Panc1 (cell line): ENCODE data around the gene NFYC. TPM values are rescaled to one million over a fixed set of nuclear protein-coding genes. Genes with fewer than 3 reads are reported as not detected.

Source experiments
- ATAC-seq: fragments of 200-7000 bp; cut with Tn5 transposase; 2 replicates; pipeline ENCODE4 v1.9.1; 2020; ENCODE audit warnings: mild to moderate bottlenecking, moderate library complexity
- BruUV-seq: library from RNA; stranded (reverse); fragments of 400-500 nt; replicated peaks from 2 replicates; lab custom pipeline; 2021; lab: Mats Ljungman, UMichigan
- CTCF ChIA-PET: fragments of 300-600 bp; sonication (Branson Sonifier 250); formaldehyde crosslinking; loops from one replicate; lab custom pipeline; 2022; ENCODE audit warnings: antibody characterized with exemption; lab: Charles Lee
- POLR2A ChIA-PET: fragments of 300-600 bp; sonication (Branson Sonifier 250); formaldehyde crosslinking; loops from one replicate; lab custom pipeline; 2022; ENCODE audit warnings: antibody characterized with exemption; lab: Charles Lee
- DNase-seq: peaks from one replicate; pipeline ENCODE4 v3.0.0-alpha.2; 2010; ENCODE audit warnings: low read depth, low spot score
- H3K27ac ChIP-seq: 2 replicates; pipeline ENCODE4 v1.5.1; 2011; ENCODE audit warnings: mild to moderate bottlenecking, low read length, inconsistent platforms
- H3K27me3 ChIP-seq: fragments of 200-500 bp; sonication (Bioruptor generic); 2 replicates; pipeline ENCODE4 v1.6.0; 2014; ENCODE audit warnings: low read length, inconsistent platforms; ENCODE audit not compliant: control insufficient read depth, insufficient read depth
- H3K36me3 ChIP-seq: fragments of 200-500 bp; sonication (Bioruptor generic); 2 replicates; pipeline ENCODE4 v1.5.1; 2014; ENCODE audit warnings: inconsistent platforms, mild to moderate bottlenecking, low read length, moderate library complexity; ENCODE audit not compliant: control insufficient read depth, insufficient read depth
- H3K4me1 ChIP-seq: 2 replicates; pipeline ENCODE4 v1.5.1; 2011; ENCODE audit warnings: inconsistent platforms, mild to moderate bottlenecking, low read length, moderate library complexity; ENCODE audit not compliant: control insufficient read depth, insufficient read depth
- H3K4me3 ChIP-seq, 2 experiments: 2 replicates each; pipeline ENCODE4 v1.5.1; 2011 to 2012; ENCODE audit warnings: low read depth in 2 of 2, low read length in 2 of 2, mild to moderate bottlenecking in 2 of 2, inconsistent platforms in 1 of 2, moderate library complexity in 1 of 2
- H3K9me3 ChIP-seq: fragments of 200-500 bp; sonication (Bioruptor generic); 2 replicates; pipeline ENCODE4 v1.5.1; 2014; ENCODE audit warnings: low read depth, mild to moderate bottlenecking, inconsistent platforms, low read length, moderate library complexity; ENCODE audit not compliant: control insufficient read depth, insufficient read depth
- POLR2AphosphoS5 ChIP-seq: IDR thresholded peaks from 2 replicates; pipeline ENCODE4 v1.6.1; 2012; ENCODE audit warnings: mild to moderate bottlenecking, low read depth, low read length, moderate library complexity
- SIN3A ChIP-seq: IDR thresholded peaks from 2 replicates; pipeline ENCODE4 v1.6.1; 2012; ENCODE audit warnings: low read depth, mild to moderate bottlenecking, low read length, moderate library complexity, borderline replicate concordance; ENCODE audit not compliant: insufficient read depth
- TCF7L2 ChIP-seq: IDR thresholded peaks from 2 replicates; pipeline ENCODE4 v1.6.1; 2011; ENCODE audit warnings: mild to moderate bottlenecking, low read depth, low read length, inconsistent platforms
- in situ Hi-C: cut with HindIII; loops from 2 replicates; pipeline ENCODE4 v1.10.0; 2016; ENCODE audit warnings: low sequenced_read_pairs, low pct_unique_long_range_greater_than_20kb
- intact Hi-C: fragments of 100-400 bp; cut with micrococcal nuclease; formaldehyde crosslinking; loops from one replicate; pipeline ENCODE4 v1.10.0; 2022; ENCODE audit not compliant: unreplicated experiment
- total RNA-seq: library from RNA; stranded (reverse); gene quantifications from one replicate; pipeline ENCODE4 v1.2.1, GENCODE V29; 2021; ENCODE audit not compliant: unreplicated experiment
- TF ChIP-seq, protein P1 (sequence below): fragments of 450-650 bp; IDR thresholded peaks from 2 replicates; pipeline ENCODE4 v1.5.1; 2017; ENCODE audit warnings: mild to moderate bottlenecking
- TF ChIP-seq, protein P2 (sequence below), 2 experiments: IDR thresholded peaks; 2 replicates each; pipeline ENCODE4 v1.6.1; 2011 to 2012; ENCODE audit warnings: low read depth in 2 of 2, control low read depth in 1 of 2, low read length in 1 of 2, mild to moderate bottlenecking in 1 of 2, moderate library complexity in 1 of 2; ENCODE audit not compliant: insufficient read depth in 1 of 2

Gene NFYC
- total RNA-seq, 1 experiment from 2014 or later: 81.9 TPM

- H3K9me3 ChIP-seq: no peaks in the 10 kb centered on the region
- intact Hi-C loops: loop anchor here (5.0 kb wide), 1 partner anchor 52 kb away; no protein-coding TSS in a partner anchor
Observed at GRCh38 chr1:40664791-40665190, 26.7 kb upstream of the NFYC start.

DNA sequence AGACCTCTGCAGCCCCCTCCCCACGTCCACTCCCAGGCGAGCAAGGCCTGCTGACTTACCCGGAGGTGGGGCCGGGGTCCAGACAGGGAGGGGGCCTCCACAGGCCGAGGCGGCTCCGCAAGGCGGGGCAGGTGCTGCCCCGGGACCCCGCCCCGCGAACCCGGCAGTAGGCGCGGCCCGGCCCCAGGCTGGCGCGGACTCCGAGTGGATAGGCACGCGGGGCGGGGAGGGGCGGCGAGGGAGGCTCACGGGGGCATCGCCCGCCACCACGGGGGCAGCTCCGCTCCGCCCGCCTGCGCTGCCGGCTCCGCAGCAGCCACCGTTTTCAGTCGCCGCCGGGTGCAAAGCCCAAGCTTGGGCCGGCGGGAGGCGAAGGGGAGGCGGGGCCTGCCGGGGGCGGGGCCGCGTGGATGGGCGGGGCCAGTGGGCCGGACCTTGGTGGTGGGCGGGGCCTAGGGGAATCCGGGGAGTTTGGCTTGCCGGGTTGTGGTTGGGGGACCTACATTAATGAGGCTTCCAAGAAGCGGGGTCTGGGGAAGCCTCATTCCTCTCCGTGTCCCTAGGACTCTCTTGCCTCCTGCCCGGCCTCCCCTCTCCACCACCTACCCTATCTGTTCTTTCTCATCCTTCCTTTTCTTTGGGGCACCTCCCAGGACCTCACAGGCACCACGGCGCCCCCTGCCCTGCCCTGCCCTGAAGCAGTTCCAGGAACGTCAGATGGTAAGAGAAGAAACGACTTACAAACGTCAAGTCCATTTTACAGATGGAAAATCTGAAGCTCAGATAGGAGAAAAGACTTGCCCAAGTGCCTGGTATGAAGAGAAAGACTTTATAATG is 26.0 kb upstream of the NFYC start, which contains the start of gene RIMS3:
TSS of gene RIMS3 (minus strand) at position 348 of the 837 bp plus-strand sequence. CDS start 23,757 bp downstream, outside the sequence.
- in situ Hi-C loops: no loop called here
- CTCF ChIA-PET: interaction anchor here (0.6 to 0.7 kb wide), 2 partner anchors 133 to 1468 kb away, joined by 3 to 5 read pairs; no protein-coding TSS in a partner anchor
- peak within 1 kb of the TSS; percentile 56 for H3K27ac ChIP-seq

More at GRCh38 chr1:40664791-40665190, 26.7 kb upstream of the NFYC start:
- BruUV-seq: no TSS peak
- ChIA-PET POLR2A (interaction anchor here (0.6 kb wide), 2 partner anchors 83 to 276 kb away, joined by 6 to 12 read pairs; no protein-coding TSS in a partner anchor), CTCF (interaction anchor here (0.6 kb wide), 1 partner anchor 1469 kb away, joined by 3 read pairs; no protein-coding TSS in a partner anchor)
- Histone ChIP-seq H3K4me3 (peak overlapping the region; percentile 20 to 53; a peak in 3 of 4 replicates), H3K27me3 (no peaks in the 10 kb centered on the region), H3K4me1 (peaks cover 5% of the 10 kb centered on the region), H3K36me3 (no peaks in the 10 kb centered on the region), H3K27ac (no peak overlapping the region)
- no peak for TF ChIP-seq POLR2AphosphoS5
- TF ChIP-seq SIN3A: no peak
- TF ChIP-seq, protein P1, sequence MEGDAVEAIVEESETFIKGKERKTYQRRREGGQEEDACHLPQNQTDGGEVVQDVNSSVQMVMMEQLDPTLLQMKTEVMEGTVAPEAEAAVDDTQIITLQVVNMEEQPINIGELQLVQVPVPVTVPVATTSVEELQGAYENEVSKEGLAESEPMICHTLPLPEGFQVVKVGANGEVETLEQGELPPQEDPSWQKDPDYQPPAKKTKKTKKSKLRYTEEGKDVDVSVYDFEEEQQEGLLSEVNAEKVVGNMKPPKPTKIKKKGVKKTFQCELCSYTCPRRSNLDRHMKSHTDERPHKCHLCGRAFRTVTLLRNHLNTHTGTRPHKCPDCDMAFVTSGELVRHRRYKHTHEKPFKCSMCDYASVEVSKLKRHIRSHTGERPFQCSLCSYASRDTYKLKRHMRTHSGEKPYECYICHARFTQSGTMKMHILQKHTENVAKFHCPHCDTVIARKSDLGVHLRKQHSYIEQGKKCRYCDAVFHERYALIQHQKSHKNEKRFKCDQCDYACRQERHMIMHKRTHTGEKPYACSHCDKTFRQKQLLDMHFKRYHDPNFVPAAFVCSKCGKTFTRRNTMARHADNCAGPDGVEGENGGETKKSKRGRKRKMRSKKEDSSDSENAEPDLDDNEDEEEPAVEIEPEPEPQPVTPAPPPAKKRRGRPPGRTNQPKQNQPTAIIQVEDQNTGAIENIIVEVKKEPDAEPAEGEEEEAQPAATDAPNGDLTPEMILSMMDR: no peak
- TF ChIP-seq, protein P2, sequence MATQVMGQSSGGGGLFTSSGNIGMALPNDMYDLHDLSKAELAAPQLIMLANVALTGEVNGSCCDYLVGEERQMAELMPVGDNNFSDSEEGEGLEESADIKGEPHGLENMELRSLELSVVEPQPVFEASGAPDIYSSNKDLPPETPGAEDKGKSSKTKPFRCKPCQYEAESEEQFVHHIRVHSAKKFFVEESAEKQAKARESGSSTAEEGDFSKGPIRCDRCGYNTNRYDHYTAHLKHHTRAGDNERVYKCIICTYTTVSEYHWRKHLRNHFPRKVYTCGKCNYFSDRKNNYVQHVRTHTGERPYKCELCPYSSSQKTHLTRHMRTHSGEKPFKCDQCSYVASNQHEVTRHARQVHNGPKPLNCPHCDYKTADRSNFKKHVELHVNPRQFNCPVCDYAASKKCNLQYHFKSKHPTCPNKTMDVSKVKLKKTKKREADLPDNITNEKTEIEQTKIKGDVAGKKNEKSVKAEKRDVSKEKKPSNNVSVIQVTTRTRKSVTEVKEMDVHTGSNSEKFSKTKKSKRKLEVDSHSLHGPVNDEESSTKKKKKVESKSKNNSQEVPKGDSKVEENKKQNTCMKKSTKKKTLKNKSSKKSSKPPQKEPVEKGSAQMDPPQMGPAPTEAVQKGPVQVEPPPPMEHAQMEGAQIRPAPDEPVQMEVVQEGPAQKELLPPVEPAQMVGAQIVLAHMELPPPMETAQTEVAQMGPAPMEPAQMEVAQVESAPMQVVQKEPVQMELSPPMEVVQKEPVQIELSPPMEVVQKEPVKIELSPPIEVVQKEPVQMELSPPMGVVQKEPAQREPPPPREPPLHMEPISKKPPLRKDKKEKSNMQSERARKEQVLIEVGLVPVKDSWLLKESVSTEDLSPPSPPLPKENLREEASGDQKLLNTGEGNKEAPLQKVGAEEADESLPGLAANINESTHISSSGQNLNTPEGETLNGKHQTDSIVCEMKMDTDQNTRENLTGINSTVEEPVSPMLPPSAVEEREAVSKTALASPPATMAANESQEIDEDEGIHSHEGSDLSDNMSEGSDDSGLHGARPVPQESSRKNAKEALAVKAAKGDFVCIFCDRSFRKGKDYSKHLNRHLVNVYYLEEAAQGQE (IDR thresholded peaks at IDR 0.05; ENCODE audit: insufficient read depth in 1 of 2, low read depth in 2 of 2, low read length in 1 of 2): no peak
- ATAC-seq (no peak), DNase-seq (no peak)
- in situ Hi-C loops: no loop called here

More for the DNA sequence above, 26.0 kb upstream of the NFYC start, which contains the start of gene RIMS3:
- intact Hi-C loops: loop anchor here (5.0 kb wide), 1 partner anchor 53 kb away; no protein-coding TSS in a partner anchor
- Histone ChIP-seq H3K9me3 (no peaks in the 10 kb centered on the region), H3K27me3 (no peaks in the 10 kb centered on the region), H3K4me1 (peaks cover 5% of the 10 kb centered on the region), H3K4me3 (peak within 1 kb of the TSS; percentile 53 to 68), H3K36me3 (no peaks in the 10 kb centered on the region)
- POLR2A ChIA-PET: interaction anchor here (0.6 kb wide), 3 partner anchors 82 to 275 kb away, joined by 3 to 12 read pairs (median 6); no protein-coding TSS in a partner anchor
- TF ChIP-seq SIN3A (no peak), TCF7L2 (no peak), POLR2AphosphoS5 (no peak)
- TF ChIP-seq, protein P2 (IDR thresholded peaks at IDR 0.05; ENCODE audit: insufficient read depth in 1 of 2, low read depth in 2 of 2, low read length in 1 of 2): no peak
- TF ChIP-seq, protein P1: no peak; the same call in 1 of the 2 replicates
- peak; percentile 45 for DNase-seq
- BruUV-seq: no TSS peak
- peak; percentile 89 for ATAC-seq
